ENCODE measurements around the gene TENM4.

DNA sequence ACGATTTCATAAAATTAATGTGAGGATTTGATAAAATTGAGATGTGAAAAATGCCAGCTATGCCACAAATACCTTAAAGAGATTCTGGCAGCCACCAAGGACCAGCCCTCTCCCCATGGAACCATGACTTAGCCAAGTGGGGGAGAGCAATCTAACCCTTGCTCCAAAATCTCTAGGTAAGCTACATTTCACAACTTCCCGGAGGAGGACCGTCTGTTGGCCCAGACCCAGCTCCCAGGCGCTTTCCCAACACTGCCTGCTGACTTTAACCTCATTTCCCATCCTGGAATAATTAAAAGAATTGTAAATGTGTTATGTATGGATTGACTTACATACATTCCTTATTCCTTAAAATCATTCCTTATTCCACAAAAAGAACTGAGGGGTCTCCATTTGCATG is 47.5 kb upstream of the TENM4 start:
- TF ChIP-seq CREB1 (IDR thresholded peaks at IDR 0.05), result no peak
- TF ChIP-seq SUZ12 (IDR thresholded peaks at IDR 0.05; ENCODE audit: low read length), result no peak
- no peak for TF ChIP-seq CTCF (IDR thresholded peaks at IDR 0.05; ENCODE audit: control extremely low read depth in 1 of 3, insufficient read depth in 1 of 3, low read depth in 1 of 3, low read length in 3 of 3)
- TF ChIP-seq POLR2AphosphoS5 (IDR thresholded peaks at IDR 0.05; ENCODE audit: low read depth, low read length), result no peak
- no peak for TF ChIP-seq ASH2L (IDR thresholded peaks at IDR 0.05; ENCODE audit: low read length)
- no peak for TF ChIP-seq GABPA (IDR thresholded peaks at IDR 0.05; ENCODE audit: borderline replicate concordance, insufficient read depth, low read length)
- no peak for TF ChIP-seq POLR2A (IDR thresholded peaks at IDR 0.05; ENCODE audit: control extremely low read depth in 1 of 2, low read depth in 2 of 2, low read length in 2 of 2)
- TF ChIP-seq CEBPB (IDR thresholded peaks at IDR 0.05; ENCODE audit: low read depth, low read length), result no peak
- TF ChIP-seq GTF2F1 (IDR thresholded peaks at IDR 0.05; ENCODE audit: borderline replicate concordance, low read depth, low read length), result no peak
- no peak for TF ChIP-seq EZH2 (IDR thresholded peaks at IDR 0.05; ENCODE audit: low read depth, low read length, severe bottlenecking)
- TF ChIP-seq SIN3A (conservative IDR thresholded peaks at IDR 0.05 in 1 of 2, IDR thresholded peaks at IDR 0.05 in 1 of 2; ENCODE audit: low read depth in 1 of 2, low read length in 2 of 2), result no peak
- no peak for TF ChIP-seq BRCA1 (IDR thresholded peaks at IDR 0.05; ENCODE audit: low read depth, low read length)
